GM23338 (cell line): ENCODE measurements around the gene CETN2. TPM values are rescaled to one million over a fixed set of nuclear protein-coding genes. Genes with fewer than 3 reads are reported as not detected.

Experiments used
- ATAC-seq: fragments of 200-7000 bp; cut with Tn5 transposase; 3 replicates; pipeline ENCODE4 v1.9.1; 2020
- DNase-seq: peaks from one replicate; pipeline ENCODE4 v3.0.0-alpha.2; 2015; ENCODE audit warnings: low spot score
- H2AFZ ChIP-seq: fragments of 200-600 bp; sonication (generic); 2 replicates; pipeline ENCODE4 v1.8.0; 2016; ENCODE audit warnings: antibody characterized with exemption, mild to moderate bottlenecking, moderate library complexity
- H3F3A ChIP-seq: fragments of 200-600 bp; sonication (generic); replicated peaks from 2 replicates; pipeline ENCODE4 v1.8.0; 2017; ENCODE audit warnings: antibody characterized with exemption, mixed run types, low read depth
- H3K27ac ChIP-seq: fragments of 200-600 bp; sonication (generic); 2 replicates; pipeline ENCODE4 v1.6.1; 2016; ENCODE audit warnings: low read depth
- H3K27me3 ChIP-seq: fragments of 200-600 bp; sonication (generic); 2 replicates; pipeline ENCODE4 v1.8.0; 2016; ENCODE audit warnings: mild to moderate bottlenecking, mixed run types, moderate library complexity; ENCODE audit not compliant: insufficient read depth
- H3K36me3 ChIP-seq: fragments of 200-600 bp; sonication (generic); 2 replicates; pipeline ENCODE4 v1.8.0; 2016; ENCODE audit warnings: mild to moderate bottlenecking; ENCODE audit not compliant: insufficient read depth
- H3K4me1 ChIP-seq: fragments of 200-600 bp; sonication (generic); 2 replicates; pipeline ENCODE4 v1.8.0; 2016; ENCODE audit warnings: mild to moderate bottlenecking, moderate library complexity; ENCODE audit not compliant: insufficient read depth
- H3K4me2 ChIP-seq: fragments of 200-600 bp; sonication (generic); 2 replicates; pipeline ENCODE4 v1.7.1; 2017; ENCODE audit warnings: mixed run types
- H3K4me3 ChIP-seq: fragments of 200-600 bp; sonication (generic); 2 replicates; pipeline ENCODE4 v1.6.1; 2016; ENCODE audit warnings: mixed run types
- H3K79me2 ChIP-seq: fragments of 200-600 bp; sonication (generic); replicated peaks from 2 replicates; pipeline ENCODE4 v1.8.0; 2017; ENCODE audit warnings: mild to moderate bottlenecking; ENCODE audit not compliant: insufficient read depth
- H3K9me2 ChIP-seq: fragments of 200-600 bp; sonication (generic); 2 replicates; pipeline ENCODE4 v1.8.0; 2017; ENCODE audit not compliant: insufficient read depth
- H4K20me1 ChIP-seq: fragments of 200-600 bp; sonication (generic); replicated peaks from 2 replicates; pipeline ENCODE4 v1.8.0; 2017; ENCODE audit warnings: mild to moderate bottlenecking; ENCODE audit not compliant: insufficient read depth
- H3K27ac Mint-ChIP-seq: 2 replicates; pipeline ENCODE4 v1.8.0; 2020; ENCODE audit warnings: inconsistent platforms, mild to moderate bottlenecking, moderate library complexity, mixed read lengths
- H3K27me3 Mint-ChIP-seq: 3 replicates; pipeline ENCODE4 v1.8.0; 2022; ENCODE audit warnings: low read depth, mild to moderate bottlenecking, moderate library complexity, mixed read lengths, inconsistent platforms; ENCODE audit not compliant: insufficient read depth, poor library complexity
- H3K36me3 Mint-ChIP-seq: 3 replicates; pipeline ENCODE4 v1.8.0; 2021; ENCODE audit warnings: low read depth, mild to moderate bottlenecking, inconsistent platforms, moderate library complexity, mixed read lengths
- H3K4me1 Mint-ChIP-seq: 3 replicates; pipeline ENCODE4 v1.8.0; 2020; ENCODE audit warnings: mild to moderate bottlenecking, inconsistent platforms, mixed read lengths
- H3K4me3 Mint-ChIP-seq: 3 replicates; pipeline ENCODE4 v1.8.0; 2021; ENCODE audit warnings: moderate library complexity, mild to moderate bottlenecking, inconsistent platforms, mixed read lengths
- H3K9me3 Mint-ChIP-seq: 3 replicates; pipeline ENCODE4 v1.8.0; 2020; ENCODE audit warnings: moderate library complexity, mild to moderate bottlenecking, inconsistent platforms, mixed read lengths
- CREB1 ChIP-seq: fragments of 250-450 bp; sonication (Bioruptor Pico); IDR thresholded peaks from 2 replicates; pipeline ENCODE4 v1.5.0; 2020; ENCODE audit warnings: low read depth, mild to moderate bottlenecking, moderate library complexity
- EZH2phosphoT487 ChIP-seq: fragments of 200-600 bp; sonication (generic); IDR thresholded peaks from one replicate; pipeline ENCODE4 v1.8.1; 2018; ENCODE audit warnings: antibody characterized with exemption; ENCODE audit not compliant: unreplicated experiment
- JUNB ChIP-seq: IDR thresholded peaks from one replicate; pipeline ENCODE4 v1.6.1; 2016; ENCODE audit warnings: antibody characterized with exemption; ENCODE audit not compliant: unreplicated experiment
- STAT1 ChIP-seq: IDR thresholded peaks from one replicate; pipeline ENCODE4 v1.6.1; 2016; ENCODE audit warnings: antibody characterized with exemption; ENCODE audit not compliant: unreplicated experiment
- ZNF114 ChIP-seq: fragments of 250-450 bp; sonication (Bioruptor Pico); IDR thresholded peaks from 2 replicates; pipeline ENCODE4 v1.5.0; 2020; ENCODE audit warnings: mild to moderate bottlenecking, moderate library complexity
- polyA plus RNA-seq: library from polyadenylated mRNA; unstranded; fragments of >200 nt; fragmentation: Nextera tagmentation; extraction: Ambion mirVana; gene quantifications from 2 replicates; pipeline ENCODE4 v1.2.1, GENCODE V29; 2016
- total RNA-seq: library from RNA; depleted of rRNA; stranded (reverse); fragments of >200 nt; shearing (Covaris generic); gene quantifications from 2 replicates; pipeline ENCODE4 v1.2.3, GENCODE V29; 2014
- TF ChIP-seq, protein P1 (sequence below): fragments of 250-450 bp; sonication (Bioruptor Pico); IDR thresholded peaks from 2 replicates; pipeline ENCODE4 v1.5.0; 2020; ENCODE audit warnings: mild to moderate bottlenecking, moderate library complexity

Gene CETN2
- total and polyA plus RNA-seq, 2 experiments from 2014 or later = 23.9 to 53.7 TPM

GRCh38 chrX:152831391-152831790 is 834 bp upstream of the CETN2 start (continued):
- no peak for TF ChIP-seq EZH2phosphoT487

GRCh38 chrX:152824841-152825374 is 5.6 kb downstream of the CETN2 start:
- DNase-seq (no peak), ATAC-seq (no peak)

More at GRCh38 chrX:152824841-152825374, 5.6 kb downstream of the CETN2 start:
- Mint-ChIP-seq H3K4me3 (no peak overlapping the region), H3K4me1 (no peaks in the 10 kb centered on the region; the same call in 2 of the 3 replicates), H3K36me3 (no peaks in the 10 kb centered on the region), H3K27me3 (no peaks in the 10 kb centered on the region), H3K27ac (no peak overlapping the region), H3K9me3 (no peaks in the 10 kb centered on the region)
- Histone ChIP-seq H3K79me2 (no peaks in the 10 kb centered on the region), H3K4me3 (no peak overlapping the region), H3K9me2 (no peaks in the 10 kb centered on the region), H3K4me2 (no peak overlapping the region), H3K4me1 (no peaks in the 10 kb centered on the region), H3K27ac (no peak overlapping the region), H2AFZ (no peak overlapping the region), H3K27me3 (no peaks in the 10 kb centered on the region), H3K36me3 (no peaks in the 10 kb centered on the region), H3F3A (no peaks in the 10 kb centered on the region), H4K20me1 (no peaks in the 10 kb centered on the region)
- TF ChIP-seq CREB1 (CRISPR knock-in tag) (no peak), STAT1 (no peak), ZNF114 (CRISPR knock-in tag) (no peak), JUNB (no peak)
- TF ChIP-seq, protein P1, sequence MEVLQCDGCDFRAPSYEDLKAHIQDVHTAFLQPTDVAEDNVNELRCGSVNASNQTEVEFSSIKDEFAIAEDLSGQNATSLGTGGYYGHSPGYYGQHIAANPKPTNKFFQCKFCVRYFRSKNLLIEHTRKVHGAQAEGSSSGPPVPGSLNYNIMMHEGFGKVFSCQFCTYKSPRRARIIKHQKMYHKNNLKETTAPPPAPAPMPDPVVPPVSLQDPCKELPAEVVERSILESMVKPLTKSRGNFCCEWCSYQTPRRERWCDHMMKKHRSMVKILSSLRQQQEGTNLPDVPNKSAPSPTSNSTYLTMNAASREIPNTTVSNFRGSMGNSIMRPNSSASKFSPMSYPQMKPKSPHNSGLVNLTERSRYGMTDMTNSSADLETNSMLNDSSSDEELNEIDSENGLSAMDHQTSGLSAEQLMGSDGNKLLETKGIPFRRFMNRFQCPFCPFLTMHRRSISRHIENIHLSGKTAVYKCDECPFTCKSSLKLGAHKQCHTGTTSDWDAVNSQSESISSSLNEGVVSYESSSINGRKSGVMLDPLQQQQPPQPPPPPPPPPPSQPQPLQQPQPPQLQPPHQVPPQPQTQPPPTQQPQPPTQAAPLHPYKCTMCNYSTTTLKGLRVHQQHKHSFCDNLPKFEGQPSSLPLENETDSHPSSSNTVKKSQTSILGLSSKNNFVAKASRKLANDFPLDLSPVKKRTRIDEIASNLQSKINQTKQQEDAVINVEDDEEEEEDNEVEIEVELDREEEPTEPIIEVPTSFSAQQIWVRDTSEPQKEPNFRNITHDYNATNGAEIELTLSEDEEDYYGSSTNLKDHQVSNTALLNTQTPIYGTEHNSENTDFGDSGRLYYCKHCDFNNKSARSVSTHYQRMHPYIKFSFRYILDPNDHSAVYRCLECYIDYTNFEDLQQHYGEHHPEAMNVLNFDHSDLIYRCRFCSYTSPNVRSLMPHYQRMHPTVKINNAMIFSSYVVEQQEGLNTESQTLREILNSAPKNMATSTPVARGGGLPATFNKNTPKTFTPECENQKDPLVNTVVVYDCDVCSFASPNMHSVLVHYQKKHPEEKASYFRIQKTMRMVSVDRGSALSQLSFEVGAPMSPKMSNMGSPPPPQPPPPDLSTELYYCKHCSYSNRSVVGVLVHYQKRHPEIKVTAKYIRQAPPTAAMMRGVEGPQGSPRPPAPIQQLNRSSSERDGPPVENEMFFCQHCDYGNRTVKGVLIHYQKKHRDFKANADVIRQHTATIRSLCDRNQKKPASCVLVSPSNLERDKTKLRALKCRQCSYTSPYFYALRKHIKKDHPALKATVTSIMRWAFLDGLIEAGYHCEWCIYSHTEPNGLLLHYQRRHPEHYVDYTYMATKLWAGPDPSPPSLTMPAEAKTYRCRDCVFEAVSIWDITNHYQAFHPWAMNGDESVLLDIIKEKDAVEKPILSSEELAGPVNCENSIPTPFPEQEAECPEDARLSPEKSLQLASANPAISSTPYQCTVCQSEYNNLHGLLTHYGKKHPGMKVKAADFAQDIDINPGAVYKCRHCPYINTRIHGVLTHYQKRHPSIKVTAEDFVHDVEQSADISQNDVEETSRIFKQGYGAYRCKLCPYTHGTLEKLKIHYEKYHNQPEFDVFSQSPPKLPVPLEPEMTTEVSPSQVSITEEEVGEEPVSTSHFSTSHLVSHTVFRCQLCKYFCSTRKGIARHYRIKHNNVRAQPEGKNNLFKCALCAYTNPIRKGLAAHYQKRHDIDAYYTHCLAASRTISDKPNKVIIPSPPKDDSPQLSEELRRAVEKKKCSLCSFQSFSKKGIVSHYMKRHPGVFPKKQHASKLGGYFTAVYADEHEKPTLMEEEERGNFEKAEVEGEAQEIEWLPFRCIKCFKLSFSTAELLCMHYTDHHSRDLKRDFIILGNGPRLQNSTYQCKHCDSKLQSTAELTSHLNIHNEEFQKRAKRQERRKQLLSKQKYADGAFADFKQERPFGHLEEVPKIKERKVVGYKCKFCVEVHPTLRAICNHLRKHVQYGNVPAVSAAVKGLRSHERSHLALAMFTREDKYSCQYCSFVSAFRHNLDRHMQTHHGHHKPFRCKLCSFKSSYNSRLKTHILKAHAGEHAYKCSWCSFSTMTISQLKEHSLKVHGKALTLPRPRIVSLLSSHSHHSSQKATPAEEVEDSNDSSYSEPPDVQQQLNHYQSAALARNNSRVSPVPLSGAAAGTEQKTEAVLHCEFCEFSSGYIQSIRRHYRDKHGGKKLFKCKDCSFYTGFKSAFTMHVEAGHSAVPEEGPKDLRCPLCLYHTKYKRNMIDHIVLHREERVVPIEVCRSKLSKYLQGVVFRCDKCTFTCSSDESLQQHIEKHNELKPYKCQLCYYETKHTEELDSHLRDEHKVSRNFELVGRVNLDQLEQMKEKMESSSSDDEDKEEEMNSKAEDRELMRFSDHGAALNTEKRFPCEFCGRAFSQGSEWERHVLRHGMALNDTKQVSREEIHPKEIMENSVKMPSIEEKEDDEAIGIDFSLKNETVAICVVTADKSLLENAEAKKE (CRISPR knock-in tag) = no peak
